H1 (cell line): ENCODE data around the gene LDLR.

Source experiments
- CBX8 ChIP-seq: fragments of 300-800, 300-1000 bp; sonication (generic); IDR thresholded peaks from 2 replicates; pipeline ENCODE4 v1.7.1; 2016; ENCODE audit warnings: low read depth, low read length, borderline replicate concordance
- CTCF ChIP-seq, 3 experiments: IDR thresholded peaks; 1 replicate in 2 of 3; 2 replicates in 1 of 3; pipeline versions ENCODE4 v1.5.1 to v1.6.1; 2011; ENCODE audit warnings: low read length in 3 of 3, mild to moderate bottlenecking in 3 of 3, inconsistent platforms in 2 of 3, low read depth in 1 of 3, moderate library complexity in 1 of 3; ENCODE audit not compliant: insufficient read depth in 1 of 3; ENCODE audit errors: control extremely low read depth in 1 of 3
- GABPA ChIP-seq: IDR thresholded peaks from 2 replicates; pipeline ENCODE4 v1.6.1; 2011; ENCODE audit warnings: mild to moderate bottlenecking, low read length, moderate library complexity, borderline replicate concordance; ENCODE audit not compliant: insufficient read depth
- MAFK ChIP-seq: IDR thresholded peaks from 2 replicates; pipeline ENCODE4 v1.6.1; 2012; ENCODE audit warnings: low read depth, mild to moderate bottlenecking, improper control_type of control experiment, low read length
- POLR2A ChIP-seq, 2 experiments: IDR thresholded peaks; 1 replicate in 1 of 2; 2 replicates in 1 of 2; pipeline ENCODE4 v1.6.1; 2011; ENCODE audit warnings: low read depth in 2 of 2, low read length in 2 of 2, mild to moderate bottlenecking in 2 of 2; ENCODE audit errors: control extremely low read depth in 1 of 2
- POLR2AphosphoS5 ChIP-seq: IDR thresholded peaks from 2 replicates; pipeline ENCODE4 v1.6.1; 2011; ENCODE audit warnings: low read depth, low read length
- RFX5 ChIP-seq: IDR thresholded peaks from 2 replicates; pipeline ENCODE4 v1.6.1; 2011; ENCODE audit warnings: low read depth, low read length, improper control_type of control experiment, borderline replicate concordance
- SIX5 ChIP-seq: IDR thresholded peaks from 2 replicates; pipeline ENCODE4 v1.6.1; 2011; ENCODE audit warnings: mild to moderate bottlenecking, low read depth, low read length
- TAF1 ChIP-seq: IDR thresholded peaks from 2 replicates; pipeline ENCODE4 v1.6.1; 2011; ENCODE audit warnings: mild to moderate bottlenecking, low read depth, low read length

- TF ChIP-seq POLR2A (IDR thresholded peaks at IDR 0.05; ENCODE audit: control extremely low read depth in 1 of 2, low read depth in 2 of 2, low read length in 2 of 2) (no peak), GABPA (no peak), CTCF (IDR thresholded peaks at IDR 0.05; ENCODE audit: control extremely low read depth in 1 of 3, insufficient read depth in 1 of 3, low read depth in 1 of 3, low read length in 3 of 3) (no peak), TAF1 (no peak), MAFK (no peak), RFX5 (no peak), POLR2AphosphoS5 (no peak), SIX5 (no peak), CBX8 (no peak)
These were observed 47.2 kb upstream of the LDLR start for GRCh38 chr19:11041966-11042627.
